GM10266 (cell line): ENCODE measurements around the gene REPS2.

Experiments
- DNase-seq: peaks from one replicate; pipeline ENCODE4 v3.0.0; 2012; ENCODE audit errors: extremely low spot score
- CTCF ChIP-seq: IDR thresholded peaks from 2 replicates; pipeline ENCODE4 v1.5.1; 2012; ENCODE audit warnings: mild to moderate bottlenecking, low read depth; ENCODE audit not compliant: control insufficient read depth, insufficient read depth; ENCODE audit errors: missing control alignments

The REPS2 gene

DNA sequence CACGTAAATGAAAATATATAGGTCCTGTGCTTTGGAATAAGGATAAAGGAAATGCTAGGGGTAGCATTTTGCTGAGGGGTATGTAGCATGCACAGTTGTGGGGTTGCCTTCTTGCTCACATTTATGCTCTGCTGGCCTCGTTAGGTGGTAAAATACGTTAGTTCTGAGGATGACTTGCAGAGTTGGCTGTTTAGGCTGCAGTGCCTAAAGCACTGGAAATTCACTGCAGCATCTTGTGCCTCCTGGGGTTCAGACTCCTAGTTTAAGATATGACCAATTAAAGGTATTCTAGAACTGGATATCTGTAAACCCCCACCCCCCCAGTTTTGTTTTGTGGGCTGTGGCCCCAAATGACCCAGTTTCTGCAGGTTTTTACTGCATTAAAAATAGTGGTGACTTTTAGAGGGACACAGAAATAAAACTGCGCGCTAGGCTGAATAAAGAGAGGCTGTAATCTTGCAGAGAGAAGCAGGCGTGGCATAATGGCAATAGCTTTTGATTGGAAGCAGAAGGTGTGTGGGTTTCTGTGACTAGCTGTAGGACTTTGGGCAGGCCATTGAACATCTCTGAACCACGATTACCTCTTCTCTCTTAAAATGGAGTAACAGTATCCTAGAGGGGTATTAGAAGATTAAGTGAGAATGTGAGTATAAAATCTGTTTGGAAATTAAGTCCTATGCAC lies 79.3 kb downstream of the REPS2 start:
- no peak for DNase-seq
- TF ChIP-seq CTCF: no peak

DNA sequence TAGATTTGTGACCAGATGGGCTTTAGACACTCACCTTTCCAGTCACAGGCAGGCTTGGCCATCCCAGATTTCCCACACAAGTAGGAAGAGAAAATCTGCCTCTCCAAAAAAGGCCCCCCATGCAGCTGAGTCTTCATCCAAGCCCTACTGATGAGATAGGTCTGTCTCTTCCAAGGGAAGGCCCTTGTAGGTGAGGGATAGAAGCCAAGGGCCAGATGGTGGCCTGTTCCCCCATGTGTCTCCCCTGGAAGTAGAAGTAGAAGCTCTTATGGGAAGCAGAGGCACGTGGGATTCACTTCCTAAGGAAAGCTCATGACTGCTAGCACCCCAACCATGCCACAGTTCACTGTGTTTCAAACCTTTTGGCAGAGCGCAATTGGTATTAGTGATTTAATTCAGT lies 81.5 kb downstream of the REPS2 start:
- no peak for TF ChIP-seq CTCF
- DNase-seq: no peak

GRCh38 chrX:17028356-17028755 lies 81.9 kb downstream of the REPS2 start:
- DNase-seq: no peak
- no peak for TF ChIP-seq CTCF

- TF ChIP-seq CTCF: no peak
- DNase-seq: no peak
Measured at GRCh38 chrX:17030092-17030491, 83.6 kb downstream of the REPS2 start.

DNA sequence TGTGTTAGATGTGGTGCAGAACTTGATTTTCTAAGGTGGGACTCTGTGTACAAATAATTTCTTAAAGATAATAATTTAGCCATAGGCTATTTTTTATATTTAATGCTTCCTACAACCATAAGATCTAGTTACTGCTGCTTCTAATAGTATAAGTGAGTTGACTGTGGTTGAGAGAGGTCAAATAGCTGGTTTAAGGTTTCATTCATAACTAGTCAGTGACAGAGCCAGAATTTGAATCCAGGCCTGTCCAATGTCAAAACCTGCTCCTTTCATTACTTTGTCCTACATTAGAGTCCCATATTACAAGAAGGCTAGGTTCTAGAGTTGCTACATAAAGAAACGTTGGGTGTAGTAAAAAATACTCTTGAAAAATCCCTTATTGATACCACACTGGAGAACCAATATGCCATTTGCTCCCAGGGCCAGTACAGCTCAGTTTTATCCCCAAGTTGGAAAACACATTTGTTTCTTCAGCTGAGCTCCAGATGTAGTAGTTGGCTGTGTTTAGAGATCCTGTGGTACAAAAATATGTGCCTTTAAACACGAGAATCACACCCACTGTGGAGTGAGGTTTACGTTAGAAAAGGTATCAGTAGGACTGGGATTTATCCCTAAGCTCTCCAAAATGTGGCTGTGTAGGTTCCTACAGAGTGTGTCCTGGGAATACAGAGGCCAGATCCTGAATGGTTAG lies 84.3 kb downstream of the REPS2 start:
- DNase-seq: no peak

DNA sequence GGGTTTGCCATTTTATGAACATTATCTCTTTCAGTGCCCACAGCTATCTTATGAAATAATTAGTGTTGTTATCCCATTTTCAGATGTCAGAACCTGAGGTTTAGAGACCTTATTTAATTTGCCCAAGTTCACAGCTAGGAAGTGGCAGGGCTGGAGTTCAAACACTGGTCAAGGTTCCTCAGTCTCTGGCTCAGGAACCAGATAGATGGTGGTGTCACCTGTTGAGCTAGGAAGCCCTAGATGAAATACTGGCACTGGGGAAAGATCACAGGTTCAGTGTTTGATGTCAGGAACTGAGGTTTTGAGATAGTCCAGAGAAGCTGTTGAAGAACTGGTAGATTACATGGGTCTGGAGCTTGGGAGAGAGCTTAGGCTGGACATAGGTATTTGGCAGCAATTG lies 85.4 kb downstream of the REPS2 start:
- no peak for DNase-seq
- TF ChIP-seq CTCF: no peak

More for the DNA sequence above, 84.3 kb downstream of the REPS2 start:
- TF ChIP-seq CTCF: no peak

DNA sequence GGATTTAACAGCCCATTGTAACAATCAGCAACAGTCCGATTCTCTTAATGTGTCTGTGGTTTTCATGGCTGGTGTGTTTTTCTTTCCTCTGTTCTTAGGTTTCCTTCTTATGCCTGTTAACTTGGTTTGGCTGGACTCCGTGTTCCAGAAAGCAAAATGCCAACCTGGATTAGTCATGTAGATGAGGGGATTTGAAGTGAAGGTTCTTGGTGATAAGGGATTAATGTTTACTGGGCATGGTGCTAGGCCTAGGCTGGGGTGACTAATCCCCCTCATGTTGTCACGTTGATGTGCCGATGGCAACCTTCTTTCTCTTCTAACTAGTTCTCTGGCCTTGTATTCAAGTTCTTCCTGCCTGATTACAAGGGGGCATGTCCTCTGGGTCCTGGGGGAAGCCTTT lies 85.9 kb downstream of the REPS2 start:
- TF ChIP-seq CTCF: no peak
- DNase-seq: no peak
